NCI-H446 (cell line): Measurements from ENCODE around the gene COA7.

Experiments used
- DNase-seq, 2 experiments: peaks; one replicate each; lab custom pipeline; 2025; lab: John Stamatoyannopoulos, UW

COA7 gene

GRCh38 chr1:52635321-52636089 is 62.6 kb downstream of the COA7 start:
- DNase-seq, result no peak
